ENCODE results near the gene FLII. TPM values are rescaled to one million over a fixed set of nuclear protein-coding genes. Genes with fewer than 3 reads are reported as not detected.

Gene FLII
- total and polyA plus RNA-seq, 2 of the 13 experiments (the other 11 are each of a cell fraction or from before 2014, with no cell fraction given), result 130 to 303 TPM

- 0 out of 2 replicates have a peak, but pooled peaks have one; percentile 19 for TF ChIP-seq ZNF691 (CRISPR knock-in tag; IDR thresholded peaks at IDR 0.05; ENCODE audit: borderline replicate concordance, low read depth)
- no peak for TF ChIP-seq DBP (CRISPR knock-in tag; IDR thresholded peaks at IDR 0.05; ENCODE audit: not compliant biosample characterization)
- no peak for TF ChIP-seq FOXK2 (IDR thresholded peaks at IDR 0.05)
- TF ChIP-seq PRDM10 (CRISPR knock-in tag; IDR thresholded peaks at IDR 0.05; ENCODE audit: low read depth), result no peak; the same call in 1 of the 2 replicates
- 0 out of 2 replicates have a peak, but pooled peaks have one; percentile 35 for TF ChIP-seq ZNF557 (CRISPR knock-in tag; IDR thresholded peaks at IDR 0.05)
- no peak for TF ChIP-seq HIVEP1 (CRISPR knock-in tag; IDR thresholded peaks at IDR 0.05)
- peak; percentile 81; the same call in 1 of the 2 replicates for TF ChIP-seq ZNF773 (CRISPR knock-in tag; IDR thresholded peaks at IDR 0.05; ENCODE audit: borderline replicate concordance)
- TF ChIP-seq MAX (IDR thresholded peaks at IDR 0.05), result peak; percentile 59
- peak; percentile 58; the same call in 1 of the 2 replicates for TF ChIP-seq ZNF501 (CRISPR knock-in tag; IDR thresholded peaks at IDR 0.05)
- TF ChIP-seq ZNF275 (CRISPR knock-in tag; IDR thresholded peaks at IDR 0.05; ENCODE audit: borderline replicate concordance), result peak; percentile 29; the same call in 1 of the 2 replicates
- 0 out of 2 replicates have a peak, but pooled peaks have one; percentile 49 for TF ChIP-seq ESRRA (CRISPR knock-in tag; IDR thresholded peaks at IDR 0.05; ENCODE audit: low read depth)
- TF ChIP-seq NFE2L2 (IDR thresholded peaks at IDR 0.05; ENCODE audit: low read length), result no peak
- TF ChIP-seq KLF12 (CRISPR knock-in tag; IDR thresholded peaks at IDR 0.05; ENCODE audit: borderline replicate concordance), result peak; percentile 82; the same call in 1 of the 2 replicates
- TF ChIP-seq ZNF766 (CRISPR knock-in tag; IDR thresholded peaks at IDR 0.05; ENCODE audit: borderline replicate concordance), result peak; percentile 41; the same call in 1 of the 2 replicates
- TF ChIP-seq ZNF644 (CRISPR knock-in tag; IDR thresholded peaks at IDR 0.05; ENCODE audit: low read depth), result no peak
- no peak; the same call in 1 of the 2 replicates for TF ChIP-seq ZNF790 (CRISPR knock-in tag; IDR thresholded peaks at IDR 0.05; ENCODE audit: borderline replicate concordance)
- TF ChIP-seq ZHX1 (CRISPR knock-in tag; IDR thresholded peaks at IDR 0.05; ENCODE audit: low read depth), result 0 out of 2 replicates have a peak, but pooled peaks have one; percentile 18
- no peak for TF ChIP-seq GTF3A (CRISPR knock-in tag; conservative IDR thresholded peaks at IDR 0.05)
Measured at GRCh38 chr17:18258356-18259038, at the start of gene FLII (continued).

Measured in HepG2 (cell line).